Sigmoid colon (tissue), 7 donors: ENCODE measurements around the gene SVBP. TPM values are rescaled to one million over a fixed set of nuclear protein-coding genes. Genes with fewer than 3 reads are reported as not detected.

Source experiments
- DNase-seq: peaks from one replicate; pipeline ENCODE4 v3.0.0-alpha.2; 2019
- H3K27ac ChIP-seq, 4 donors: fragments of 200-600 bp; sonication (generic); one replicate each; pipeline ENCODE4 v1.5.1; 2016 to 2019; ENCODE audit warnings: mild to moderate bottlenecking in 1 of 4
- H3K27me3 ChIP-seq, 3 donors: fragments of 200-600 bp; sonication (generic); one replicate each; pipeline ENCODE4 v1.5.1; 2019; ENCODE audit warnings: mild to moderate bottlenecking in 1 of 3
- H3K36me3 ChIP-seq, 4 donors: fragments of 200-600 bp; sonication (generic); one replicate each; pipeline ENCODE4 v1.5.1; 2016 to 2019
- H3K4me1 ChIP-seq, 4 donors: fragments of 200-600 bp; sonication (generic); one replicate each; pipeline ENCODE4 v1.5.1; 2017 to 2019
- H3K4me3 ChIP-seq, 4 donors: fragments of 200-600 bp; sonication (generic); one replicate each; pipeline ENCODE4 v1.5.1; 2017 to 2019; ENCODE audit warnings: mild to moderate bottlenecking in 2 of 4, moderate library complexity in 1 of 4
- H3K9me3 ChIP-seq, 4 donors: fragments of 200-600 bp in 3 of 4; sonication (generic) in 3 of 4; one replicate each; pipeline versions ENCODE4 v1.5.1 to v1.6.1; 2013 to 2019
- CTCF ChIP-seq, 4 experiments: fragments of 450-650 bp in 3 of 4; fragments of 200-600 bp in 1 of 4; IDR thresholded peaks; one replicate each; pipeline ENCODE4 v1.5.1; 2016 to 2019; ENCODE audit warnings: antibody characterized with exemption in 4 of 4, mild to moderate bottlenecking in 3 of 4, moderate library complexity in 2 of 4
- EP300 ChIP-seq, 4 donors: sonication (generic); formaldehyde crosslinking; IDR thresholded peaks; one replicate each; pipeline ENCODE4 v1.6.1; 2017; ENCODE audit warnings: antibody characterized with exemption in 4 of 4
- POLR2A ChIP-seq, 2 donors: fragments of 450-650 bp; IDR thresholded peaks; one replicate each; pipeline ENCODE4 v1.6.1; 2016; ENCODE audit warnings: antibody characterized with exemption in 2 of 2, mild to moderate bottlenecking in 2 of 2, moderate library complexity in 2 of 2
- POLR2AphosphoS5 ChIP-seq, 4 donors: sonication (generic); formaldehyde crosslinking; IDR thresholded peaks; one replicate each; pipeline ENCODE4 v1.6.1; 2017; ENCODE audit warnings: antibody characterized with exemption in 4 of 4
- WGBS, 2 donors: extraction: QIAGEN DNeasy Blood & Tissue Kit; methylation state at CpG; one replicate each; pipeline ENCODE4 v1.1.7; 2013; 5-methylcytosine and 5-hydroxymethylcytosine counted together
- intact Hi-C: fragments of 100-400 bp; cut with DNase I; formaldehyde crosslinking; loops from one replicate; pipeline ENCODE4 v1.15.1; 2023
- polyA plus RNA-seq, 3 donors: library from polyadenylated mRNA; stranded (reverse); fragments of 200-250 nt; gene quantifications; one replicate each; pipeline ENCODE4 v1.2.3, GENCODE V29; 2013
- total RNA-seq, 4 donors: library from RNA; depleted of rRNA; stranded (reverse); fragments of >200 nt; gene quantifications; one replicate each; pipeline ENCODE4 v1.1.0, GENCODE V29; 2016
- donor health status: healthy with polysubstance abuse.
- donor health status: Bipolar disorder and iron deficiency.
- donor health status: healthy.

Gene SVBP
- total and polyA plus RNA-seq, 7 donors, result 22.5 to 53.5 (median 36.1) TPM

DNA sequence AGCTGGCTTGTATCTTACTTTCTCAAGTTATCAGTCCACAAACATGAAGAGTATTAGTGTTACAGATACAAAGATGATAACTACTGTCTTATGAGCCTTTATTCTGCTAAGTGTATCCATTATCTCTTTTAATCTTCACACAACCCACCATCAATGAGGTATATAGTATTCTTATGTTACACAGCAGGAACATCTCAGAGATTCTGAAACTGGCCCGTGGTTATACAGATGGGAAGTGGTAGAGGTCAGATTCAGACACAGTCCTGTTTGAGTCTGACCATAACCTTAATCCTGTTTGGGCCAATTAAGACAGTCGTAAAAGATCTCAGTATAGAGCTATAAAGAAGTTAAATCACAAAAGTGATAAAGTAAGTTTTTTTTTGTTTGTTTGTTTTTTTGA, 37.5 kb downstream of the SVBP start:
- WGBS, 2 donors, result 26 to 62% methylated on average over 2 of the region's 2 CpGs
- peaks cover 16 to 53% (median 22%) of the 10 kb centered on the region in 4 donors for H3K36me3 ChIP-seq
- intact Hi-C loops, result no loop called here

DNA sequence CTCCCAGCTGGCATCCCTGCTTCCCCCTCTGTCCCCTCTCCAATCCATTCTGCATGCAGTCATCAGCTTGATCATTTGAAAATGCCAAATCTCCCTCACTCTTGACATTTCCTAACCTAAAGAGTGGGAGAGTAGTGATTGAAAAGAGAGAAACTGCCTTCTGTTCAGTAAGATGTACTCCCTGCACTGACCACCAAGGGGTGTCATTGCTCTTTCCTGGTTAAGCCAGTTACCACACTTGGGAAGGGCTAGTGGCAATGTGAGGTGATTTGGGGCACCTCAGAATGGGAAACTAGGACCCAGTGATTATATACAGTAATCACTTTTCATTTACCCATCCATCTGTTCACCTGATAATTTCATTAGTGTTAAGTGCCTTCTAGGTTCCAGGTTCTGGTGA, 39.3 kb downstream of the SVBP start:
- TF ChIP-seq EP300 (IDR thresholded peaks at IDR 0.05) (no peak), POLR2A (IDR thresholded peaks at IDR 0.05) (no peak), POLR2AphosphoS5 (IDR thresholded peaks at IDR 0.05) (no peak), CTCF (IDR thresholded peaks at IDR 0.05) (peak; percentile 14 to 61 (median 46))
- Histone ChIP-seq H3K9me3 (no peaks in the 10 kb centered on the region), H3K4me1 (no peaks in the 10 kb centered on the region), H3K27ac (no peak overlapping the region), H3K27me3 (no peaks in the 10 kb centered on the region), H3K36me3 (peaks cover 17 to 67% (median 25%) of the 10 kb centered on the region in 4 donors), H3K4me3 (no peak overlapping the region)
- intact Hi-C loops, result no loop called here
- no peak for DNase-seq

More for the DNA sequence above, 37.5 kb downstream of the SVBP start:
- Histone ChIP-seq H3K4me3 (no peak overlapping the region), H3K9me3 (no peaks in the 10 kb centered on the region), H3K27ac (no peak overlapping the region), H3K27me3 (no peaks in the 10 kb centered on the region), H3K4me1 (peaks cover 0 to under 1% (median under 1%) of the 10 kb centered on the region in 4 donors)
- DNase-seq, result no peak
- TF ChIP-seq CTCF (IDR thresholded peaks at IDR 0.05), result no peak
- no peak for TF ChIP-seq POLR2AphosphoS5 (IDR thresholded peaks at IDR 0.05)
- TF ChIP-seq POLR2A (IDR thresholded peaks at IDR 0.05), result no peak
- TF ChIP-seq EP300 (IDR thresholded peaks at IDR 0.05), result no peak

DNA sequence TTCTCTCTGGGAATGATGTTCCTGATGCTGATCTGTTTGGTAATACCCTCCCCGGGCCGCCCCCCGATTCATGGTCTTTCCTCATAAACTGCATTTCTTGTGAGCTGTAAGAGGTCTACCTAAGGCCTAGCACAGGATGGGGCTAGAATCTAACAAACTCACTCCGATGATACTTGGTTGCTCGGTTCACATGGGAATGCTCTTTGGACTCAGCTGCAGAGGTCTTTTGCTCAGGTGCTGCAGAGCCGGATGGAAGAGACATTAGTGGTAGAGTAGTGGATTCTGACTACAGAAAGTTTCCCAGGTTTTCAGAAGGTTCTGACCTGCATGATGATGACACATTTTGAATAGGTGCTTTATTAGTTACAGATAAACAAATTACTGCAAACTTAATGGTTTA, 40.7 kb downstream of the SVBP start:
- Histone ChIP-seq H3K4me3 (no peak overlapping the region), H3K27ac (no peak overlapping the region), H3K4me1 (no peaks in the 10 kb centered on the region), H3K27me3 (no peaks in the 10 kb centered on the region), H3K36me3 (peaks cover 17 to 63% (median 27%) of the 10 kb centered on the region in 4 donors), H3K9me3 (no peaks in the 10 kb centered on the region)
- 94 to 96% methylated on average over 6 of the region's 6 CpGs for WGBS, 2 donors
- DNase-seq, result no peak
- TF ChIP-seq POLR2AphosphoS5 (IDR thresholded peaks at IDR 0.05), result no peak
- TF ChIP-seq EP300 (IDR thresholded peaks at IDR 0.05), result no peak
- TF ChIP-seq POLR2A (IDR thresholded peaks at IDR 0.05), result no peak
- no peak for TF ChIP-seq CTCF (IDR thresholded peaks at IDR 0.05)
- intact Hi-C loops, result no loop called here

DNA sequence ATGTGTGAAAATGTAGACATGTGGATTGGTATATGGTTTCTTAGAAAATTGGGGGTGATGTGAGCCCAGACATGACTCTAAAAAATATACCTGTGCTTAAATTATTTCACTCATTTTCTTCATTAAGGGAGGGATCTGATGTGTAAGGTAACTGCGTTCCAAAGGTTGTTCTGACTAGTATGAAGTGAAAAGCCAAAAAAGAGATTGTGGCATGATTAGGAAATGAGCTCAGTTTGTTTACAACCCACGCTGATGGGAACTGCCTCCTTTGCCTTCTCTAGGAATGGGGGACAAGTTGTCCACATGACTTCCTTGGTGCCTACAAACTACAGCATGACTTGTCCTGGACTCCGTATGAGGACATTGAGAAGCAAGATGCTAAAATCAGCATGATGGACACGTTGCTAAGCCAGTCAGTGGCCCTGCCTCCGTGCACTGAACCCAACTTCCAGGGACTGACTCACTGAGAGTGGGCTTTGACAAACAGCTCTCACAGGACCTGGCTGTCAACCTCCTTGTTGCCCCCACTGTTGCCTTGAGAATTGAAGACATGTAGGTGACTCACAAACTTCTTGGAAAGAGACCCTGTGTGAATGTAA, 42.2 kb downstream of the SVBP start:
- peaks cover 17 to 50% (median 23%) of the 10 kb centered on the region in 4 donors for H3K36me3 ChIP-seq
- intact Hi-C loops, result no loop called here
- no peaks in the 10 kb centered on the region for H3K9me3 ChIP-seq
- no peak for DNase-seq
- H3K27ac ChIP-seq, result no peak overlapping the region
- no peaks in the 10 kb centered on the region for H3K4me1 ChIP-seq
- H3K27me3 ChIP-seq, result no peaks in the 10 kb centered on the region
- WGBS, 2 donors, result 91 to 95% methylated on average over 5 of the region's 5 CpGs
- TF ChIP-seq POLR2A (IDR thresholded peaks at IDR 0.05), result no peak
- no peak for TF ChIP-seq POLR2AphosphoS5 (IDR thresholded peaks at IDR 0.05)
- TF ChIP-seq CTCF (IDR thresholded peaks at IDR 0.05), result no peak
- TF ChIP-seq EP300 (IDR thresholded peaks at IDR 0.05), result no peak
- H3K4me3 ChIP-seq, result no peak overlapping the region

DNA sequence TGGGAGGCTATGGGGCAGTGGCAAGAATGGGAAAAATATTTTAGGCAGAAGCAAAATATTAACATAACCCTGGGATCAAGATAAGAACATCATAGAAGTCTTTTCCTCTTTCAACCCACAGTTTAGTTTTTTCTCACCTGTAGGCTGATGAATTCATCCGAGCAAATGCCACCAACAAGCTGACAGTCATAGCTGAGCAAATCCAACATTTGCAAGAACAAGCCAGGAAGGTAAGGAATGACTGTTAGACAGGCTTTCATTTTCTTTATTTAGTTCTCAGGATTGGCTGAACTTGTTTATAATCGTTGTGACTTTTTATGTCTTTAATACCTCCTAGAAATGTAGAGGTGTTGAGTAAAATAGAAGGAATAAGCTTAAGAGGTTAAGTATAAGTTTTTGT, 43.8 kb downstream of the SVBP start:
- Histone ChIP-seq H3K4me1 (peaks cover 0 to 15% (median 12%) of the 10 kb centered on the region in 4 donors), H3K9me3 (no peaks in the 10 kb centered on the region), H3K36me3 (peaks cover 17 to 45% (median 23%) of the 10 kb centered on the region in 4 donors), H3K4me3 (no peak overlapping the region), H3K27ac (no peak overlapping the region), H3K27me3 (no peaks in the 10 kb centered on the region)
- WGBS, 2 donors, result 46 to 72% methylated on average over 2 of the region's 2 CpGs
- intact Hi-C loops, result no loop called here
- DNase-seq, result no peak
- TF ChIP-seq CTCF (IDR thresholded peaks at IDR 0.05) (no peak), POLR2AphosphoS5 (IDR thresholded peaks at IDR 0.05) (no peak), POLR2A (IDR thresholded peaks at IDR 0.05) (no peak), EP300 (IDR thresholded peaks at IDR 0.05) (no peak)
